HG02970 (cell line): ENCODE measurements around the gene ABTB2.

Experiments
- ATAC-seq: cut with Tn5 transposase; IDR thresholded peaks from one replicate; pipeline ENCODE4 v1.9.1; 2021; ENCODE audit warnings: mild to moderate bottlenecking, moderate library complexity, moderate number of reproducible peaks; ENCODE audit not compliant: unreplicated experiment, low FRiP score

Gene ABTB2

GRCh38 chr11:34268906-34269430, 88.8 kb downstream of the ABTB2 start:
- ATAC-seq = no peak

GRCh38 chr11:34267417-34267816, 90.4 kb downstream of the ABTB2 start:
- no peak for ATAC-seq

- ATAC-seq = no peak
Observed at GRCh38 chr11:34267013-34267412, 90.8 kb downstream of the ABTB2 start.

- no peak for ATAC-seq
Observed at GRCh38 chr11:34266090-34266912, 91.5 kb downstream of the ABTB2 start.

GRCh38 chr11:34264303-34265110, 93.3 kb downstream of the ABTB2 start:
- no peak for ATAC-seq

DNA sequence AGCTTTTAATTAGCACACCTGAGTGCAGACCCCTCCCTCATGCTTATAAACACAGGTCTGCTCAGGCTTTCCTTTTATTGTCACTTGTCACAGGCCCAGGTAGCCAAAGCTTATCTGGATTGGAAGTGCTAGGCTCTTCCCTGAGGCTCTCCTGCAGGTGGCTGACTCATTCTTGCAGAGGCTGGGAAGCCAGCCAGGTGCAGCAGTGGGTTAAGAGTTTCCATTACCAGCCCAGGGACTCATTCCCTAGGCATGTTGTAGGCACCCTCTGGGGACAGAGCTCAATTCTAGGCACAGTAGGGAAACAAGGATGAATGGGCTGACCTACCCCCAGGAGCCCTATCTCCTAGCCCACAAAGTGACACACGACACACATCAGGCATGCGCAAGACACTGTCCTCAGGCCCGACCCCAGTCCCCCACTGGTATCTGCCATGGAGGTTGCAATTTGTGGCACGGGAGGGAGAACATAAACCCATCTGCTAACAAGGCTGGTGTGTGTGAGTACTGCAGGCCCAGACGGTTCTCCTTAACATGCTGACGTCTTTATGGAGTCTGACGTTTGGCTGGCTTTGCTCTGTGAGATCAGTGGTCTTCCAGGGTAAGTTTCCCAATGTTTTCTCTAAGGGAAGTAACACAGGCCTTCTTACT, 94.2 kb downstream of the ABTB2 start:
- no peak for ATAC-seq

DNA sequence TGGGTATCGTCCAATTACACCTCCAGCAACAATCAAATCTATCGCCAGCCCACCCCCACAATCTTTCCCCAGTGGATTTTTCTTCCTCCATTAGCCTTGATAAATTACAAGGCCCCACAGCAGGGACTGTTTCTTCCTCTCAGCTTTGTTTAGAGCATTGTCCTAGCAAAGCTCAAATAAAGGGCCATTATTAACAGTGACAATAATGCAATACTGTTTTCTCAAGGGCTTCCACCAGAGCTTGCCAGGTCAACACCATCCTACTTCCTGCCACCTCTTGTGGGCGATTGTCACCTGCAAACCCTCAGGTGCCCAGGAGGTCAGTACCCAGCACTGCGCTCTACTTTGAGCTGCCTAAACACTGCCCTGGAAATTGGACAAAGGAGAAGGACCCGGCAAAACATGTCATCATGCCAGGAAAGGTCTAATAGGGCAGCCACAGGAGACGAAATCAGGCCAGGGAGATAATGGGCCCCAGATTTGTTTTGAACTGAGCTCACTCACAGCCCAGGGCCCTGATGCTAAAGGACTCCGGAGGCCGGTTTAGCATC, 95.2 kb downstream of the ABTB2 start:
- ATAC-seq = no peak

DNA sequence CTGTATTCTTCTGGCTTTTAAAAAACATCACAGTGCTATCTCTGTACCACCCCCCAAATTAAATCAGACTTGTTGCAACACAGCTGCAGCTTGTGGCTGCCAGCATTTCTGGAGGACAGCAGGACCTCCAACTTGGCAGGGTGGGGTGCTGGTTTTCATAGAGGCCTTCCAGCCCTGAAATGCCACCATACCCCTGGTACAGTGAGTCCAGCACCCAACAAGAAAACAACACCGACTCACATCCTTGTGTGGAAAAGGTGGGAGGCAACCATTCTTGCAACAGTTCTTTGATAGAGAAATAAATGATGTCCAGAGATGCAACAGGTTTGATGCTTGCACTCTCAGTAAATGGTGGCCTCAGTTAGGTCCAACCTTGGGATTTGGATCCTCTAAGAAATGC, 96.0 kb downstream of the ABTB2 start:
- no peak for ATAC-seq

DNA sequence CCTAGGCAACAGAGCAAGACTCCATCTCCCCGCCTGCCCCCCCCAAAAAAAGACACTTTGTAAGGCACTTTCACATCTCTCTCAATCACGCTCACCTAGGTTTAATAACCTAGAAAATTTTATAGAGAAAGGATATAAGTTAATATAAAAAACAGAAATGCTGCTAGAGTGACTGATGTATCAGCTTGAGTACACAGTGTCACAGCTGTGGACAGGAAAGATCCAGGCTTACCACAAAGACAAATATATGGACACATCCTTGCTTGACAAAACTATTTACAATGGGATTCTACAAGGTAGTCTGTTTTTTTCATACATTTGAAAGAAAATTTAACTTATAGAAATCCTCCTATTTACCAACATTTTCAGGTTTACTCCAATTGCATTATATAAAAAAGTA, 96.7 kb downstream of the ABTB2 start:
- no peak for ATAC-seq

DNA sequence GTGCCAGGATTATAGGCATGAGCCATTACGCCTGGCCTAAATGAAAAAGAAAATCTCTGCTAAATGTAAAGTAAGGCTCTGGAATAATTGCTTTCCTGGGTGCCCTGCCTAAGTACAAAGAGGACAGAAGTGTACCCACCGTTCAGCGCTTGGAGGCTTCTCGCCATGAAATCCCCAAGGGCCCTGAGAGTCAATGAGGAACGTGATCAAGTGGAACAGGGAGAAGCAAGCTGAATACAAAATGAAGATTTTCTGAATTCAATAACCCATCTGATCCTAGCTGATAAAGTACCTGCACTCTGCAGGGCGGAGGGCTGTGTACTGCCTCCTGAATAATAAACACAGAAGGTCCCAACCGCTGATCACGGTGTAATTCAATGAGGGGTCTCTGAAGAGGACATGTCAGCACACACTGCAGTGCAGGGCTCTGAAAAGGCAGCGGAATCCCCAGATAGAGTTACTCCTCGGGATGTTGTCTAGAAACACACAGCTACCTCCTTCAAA, 97.7 kb downstream of the ABTB2 start:
- no peak for ATAC-seq

GRCh38 chr11:34259087-34259486, 98.7 kb downstream of the ABTB2 start:
- ATAC-seq = no peak

GRCh38 chr11:34256626-34257025, 101.2 kb downstream of the ABTB2 start:
- ATAC-seq = no peak

GRCh38 chr11:34256150-34256549, 101.7 kb downstream of the ABTB2 start:
- no peak for ATAC-seq

GRCh38 chr11:34255101-34255500, 102.7 kb downstream of the ABTB2 start:
- no peak for ATAC-seq

DNA sequence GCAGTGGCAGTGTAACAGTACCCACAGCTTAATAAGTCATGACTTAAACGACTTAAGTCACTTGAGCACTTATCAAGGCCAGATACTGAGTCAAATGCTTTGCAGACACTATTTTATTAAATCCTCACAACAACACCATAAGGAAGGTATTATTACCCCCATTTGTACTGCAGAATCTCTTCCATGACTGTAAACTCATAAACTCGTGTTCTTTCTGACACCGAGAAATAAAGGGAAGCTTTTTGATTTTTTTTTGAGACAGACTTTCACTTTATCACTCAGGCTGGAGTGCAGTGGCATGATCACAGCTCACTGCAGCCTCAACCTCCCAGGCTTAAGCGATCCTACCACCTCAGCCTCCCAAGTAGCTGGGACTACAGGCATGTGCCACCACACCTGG, 103.8 kb downstream of the ABTB2 start:
- ATAC-seq = no peak

DNA sequence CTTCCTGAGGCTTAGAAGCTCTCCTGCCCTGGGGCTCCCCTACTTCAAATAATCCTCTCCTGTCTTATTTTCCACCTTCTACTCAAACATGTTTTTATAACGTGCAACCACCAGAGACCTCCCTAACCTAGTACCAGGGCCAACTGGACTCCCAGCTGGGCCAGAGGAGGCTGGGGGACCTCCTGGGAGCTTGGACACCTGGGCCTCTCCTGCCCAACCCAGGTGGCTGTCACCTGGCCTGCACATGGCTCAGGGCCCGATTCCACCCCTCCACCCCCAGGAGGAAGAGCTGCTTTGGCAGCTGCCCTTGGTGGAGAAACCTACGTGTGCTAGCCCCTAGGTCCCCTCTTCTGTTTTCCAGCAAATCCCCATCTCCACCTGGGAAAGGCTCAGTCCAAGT, 105.2 kb downstream of the ABTB2 start:
- ATAC-seq = no peak

- no peak for ATAC-seq
Observed at GRCh38 chr11:34252015-34252414, 105.8 kb downstream of the ABTB2 start.

DNA sequence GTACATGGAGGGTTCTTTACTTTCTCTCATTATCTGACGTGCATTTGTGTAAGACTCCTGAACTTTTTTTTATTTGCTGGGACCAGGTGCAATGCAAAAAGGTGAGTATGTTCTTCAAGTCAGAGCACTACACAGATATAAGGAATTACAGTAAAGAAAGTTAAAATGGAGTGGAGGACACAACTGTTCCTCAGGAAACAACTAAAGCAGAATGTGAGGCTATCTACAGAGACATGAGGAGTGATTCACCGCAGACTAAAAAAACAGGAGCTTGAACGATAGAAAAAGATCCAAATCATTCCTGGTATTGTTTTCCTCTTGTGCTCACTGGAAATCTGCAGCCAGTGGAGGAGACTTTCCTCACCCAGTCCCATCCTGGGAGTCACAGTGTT, 106.2 kb downstream of the ABTB2 start:
- ATAC-seq = no peak

- peak; percentile 74 for ATAC-seq
Observed at GRCh38 chr11:34250732-34251588, 106.8 kb downstream of the ABTB2 start.

GRCh38 chr11:34250211-34250610, 107.6 kb downstream of the ABTB2 start:
- ATAC-seq = no peak
